BLaER1 (cell line): ENCODE data around the gene TBC1D22B.
"Not testable (repeated sequence)": the region's sequence is repeated elsewhere in the genome, so short reads cannot be mapped to it uniquely, and the experiment has no call there.

ENCODE experiments used
- H3K27ac ChIP-seq: shearing (Covaris generic); formaldehyde crosslinking; 2 replicates; pipeline ENCODE4 v1.8.1; 2022
- H3K27me3 ChIP-seq: shearing (Covaris generic); formaldehyde crosslinking; 2 replicates; pipeline ENCODE4 v1.8.1; 2022
- H3K36me3 ChIP-seq: shearing (Covaris generic); formaldehyde crosslinking; 2 replicates; pipeline ENCODE4 v1.8.1; 2022
- H3K4me1 ChIP-seq: shearing (Covaris generic); formaldehyde crosslinking; 2 replicates; pipeline ENCODE4 v1.8.1; 2022
- H3K4me2 ChIP-seq: shearing (Covaris generic); formaldehyde crosslinking; 2 replicates; pipeline ENCODE4 v1.8.1; 2022
- H3K4me3 ChIP-seq: shearing (Covaris generic); formaldehyde crosslinking; 2 replicates; pipeline ENCODE4 v1.8.1; 2022
- H3K9ac ChIP-seq: shearing (Covaris generic); formaldehyde crosslinking; 2 replicates; pipeline ENCODE4 v1.8.1; 2022
- H3K9me3 ChIP-seq: shearing (Covaris generic); formaldehyde crosslinking; 2 replicates; pipeline ENCODE4 v1.8.1; 2022
- H4K20me1 ChIP-seq: shearing (Covaris generic); formaldehyde crosslinking; 2 replicates; pipeline ENCODE4 v1.8.1; 2022
- Cebpa-rat ChIP-seq: shearing (Covaris generic); IDR thresholded peaks from 2 replicates; pipeline ENCODE4 v1.8.1; 2022

TBC1D22B gene

DNA sequence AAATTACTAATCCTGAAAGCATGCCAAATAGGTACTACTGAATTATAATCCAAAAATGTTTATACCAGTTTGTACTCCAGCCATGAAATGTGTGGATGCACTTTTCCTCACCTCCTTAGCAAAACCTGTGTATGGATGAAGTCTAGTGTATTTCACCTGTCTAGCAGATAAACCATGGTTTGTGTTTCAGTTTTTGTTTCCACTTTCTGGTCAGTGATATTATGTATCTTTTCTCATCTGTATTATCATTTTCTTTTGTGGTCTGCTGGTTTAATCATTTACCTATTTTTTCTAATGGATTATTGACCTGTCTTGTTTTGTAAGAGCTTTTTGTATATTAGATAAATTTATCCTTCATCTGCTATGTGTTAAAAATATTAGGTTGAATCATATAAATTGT, 41.4 kb downstream of the TBC1D22B start:
- no peaks in the 10 kb centered on the region for H4K20me1 ChIP-seq
- no peak overlapping the region for H3K4me3 ChIP-seq
- H3K4me2 ChIP-seq: no peak overlapping the region
- no peak for TF ChIP-seq Cebpa-rat
- H3K9me3 ChIP-seq: peaks cover 18% of the 10 kb centered on the region
- no peaks in the 10 kb centered on the region for H3K27me3 ChIP-seq
- H3K36me3 ChIP-seq: peaks cover 51% of the 10 kb centered on the region
- H3K27ac ChIP-seq: no peak overlapping the region
- peaks cover 27% of the 10 kb centered on the region for H3K4me1 ChIP-seq
- H3K9ac ChIP-seq: no peak overlapping the region

DNA sequence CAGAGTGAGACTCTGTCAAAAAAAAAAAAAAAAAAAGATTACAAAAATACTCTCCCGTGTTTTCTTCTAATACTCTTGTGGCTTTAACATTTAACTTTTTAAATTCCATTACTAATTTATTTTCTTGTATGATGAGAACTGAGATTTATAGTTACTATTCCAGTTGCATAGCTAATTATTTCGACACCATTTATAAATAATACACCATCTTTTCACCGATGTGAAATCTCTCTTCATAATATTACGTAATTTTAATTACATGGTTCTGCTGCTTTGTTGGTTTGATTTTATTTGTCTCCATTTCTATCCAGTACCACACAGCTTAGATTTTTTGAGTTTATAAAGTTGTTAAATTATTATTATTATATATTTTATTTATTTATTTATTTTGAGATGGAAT, 42.4 kb downstream of the TBC1D22B start:
- no peak for TF ChIP-seq Cebpa-rat
- no peak overlapping the region for H3K4me2 ChIP-seq
- no peaks in the 10 kb centered on the region for H4K20me1 ChIP-seq
- H3K9me3 ChIP-seq: peaks cover 10% of the 10 kb centered on the region
- H3K4me1 ChIP-seq: peaks cover 27% of the 10 kb centered on the region
- H3K27ac ChIP-seq: no peak overlapping the region
- no peaks in the 10 kb centered on the region for H3K27me3 ChIP-seq
- H3K4me3 ChIP-seq: no peak overlapping the region
- no peak overlapping the region for H3K9ac ChIP-seq
- peaks cover 41% of the 10 kb centered on the region for H3K36me3 ChIP-seq

DNA sequence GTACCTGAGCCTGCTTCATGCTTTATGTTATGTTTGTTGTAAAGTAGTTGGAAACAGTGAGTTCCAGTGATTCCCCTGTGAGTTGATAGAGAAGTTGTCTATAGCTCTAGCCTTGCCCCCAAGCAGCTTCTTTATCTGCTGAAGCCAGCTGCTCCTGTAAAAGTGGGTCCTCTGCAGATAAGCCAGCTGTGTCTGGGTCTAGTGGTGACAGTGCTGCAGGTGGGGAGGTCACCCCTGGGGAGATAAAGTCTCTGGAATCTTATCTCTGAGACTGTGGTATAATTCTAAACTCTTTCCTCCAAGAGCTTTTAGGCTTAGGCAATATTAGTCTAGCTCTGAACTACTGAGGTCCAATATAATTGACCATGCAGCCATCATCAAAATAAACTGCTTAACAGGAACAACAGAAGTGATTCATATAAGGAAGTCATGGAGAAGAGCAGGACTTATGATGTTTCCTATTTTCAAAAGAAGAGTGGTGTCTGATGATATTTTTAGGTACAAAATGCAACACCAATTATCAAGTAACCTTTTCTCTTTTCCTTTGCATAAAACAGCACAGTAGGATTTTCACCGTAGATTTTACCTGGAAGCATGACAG, 44.6 kb downstream of the TBC1D22B start:
- no peaks in the 10 kb centered on the region for H3K27me3 ChIP-seq
- no peaks in the 10 kb centered on the region for H4K20me1 ChIP-seq
- peaks cover 31% of the 10 kb centered on the region for H3K36me3 ChIP-seq
- no peak overlapping the region; the same call in 1 of the 2 replicates for H3K27ac ChIP-seq
- H3K4me2 ChIP-seq: peak overlapping the region; percentile 60
- H3K4me3 ChIP-seq: no peak overlapping the region
- no peak for TF ChIP-seq Cebpa-rat
- no peak overlapping the region for H3K9ac ChIP-seq
- H3K4me1 ChIP-seq: peaks cover 27% of the 10 kb centered on the region
- H3K9me3 ChIP-seq: no peaks in the 10 kb centered on the region

DNA sequence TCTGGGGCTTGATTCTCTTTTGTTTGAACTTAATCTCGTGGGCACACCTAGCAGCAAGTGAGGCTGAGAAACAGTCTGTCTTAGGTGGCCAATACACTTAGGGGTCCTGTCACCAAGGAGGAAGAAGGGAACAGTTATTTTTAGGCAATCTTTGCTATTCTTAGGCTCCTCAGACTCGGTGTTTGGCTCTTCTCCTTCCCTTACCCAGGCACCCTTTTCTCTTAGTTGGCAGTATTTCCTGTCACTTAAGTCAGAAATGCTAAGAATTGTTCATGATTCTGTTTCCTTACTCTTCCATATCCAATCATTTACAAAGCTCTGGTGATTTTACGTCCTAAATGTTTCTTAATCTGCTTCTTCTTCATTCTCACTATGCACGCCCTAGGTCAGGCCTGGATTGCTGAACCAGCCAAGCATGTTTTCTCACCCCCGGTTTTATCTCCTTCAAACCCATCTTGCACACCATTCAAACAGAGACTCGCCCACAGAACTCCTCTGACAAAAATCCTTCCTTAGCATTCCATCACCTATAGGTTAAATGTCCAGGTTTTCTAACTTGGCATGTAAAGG, 45.6 kb downstream of the TBC1D22B start:
- peak overlapping the region; percentile 50; the same call in 1 of the 2 replicates for H3K27ac ChIP-seq
- peaks cover 31% of the 10 kb centered on the region for H3K36me3 ChIP-seq
- no peaks in the 10 kb centered on the region for H3K27me3 ChIP-seq
- H3K4me3 ChIP-seq: no peak overlapping the region
- H4K20me1 ChIP-seq: no peaks in the 10 kb centered on the region
- H3K4me1 ChIP-seq: peaks cover 27% of the 10 kb centered on the region
- no peak for TF ChIP-seq Cebpa-rat
- H3K9ac ChIP-seq: peak overlapping the region; percentile 59; the same call in 1 of the 2 replicates
- H3K4me2 ChIP-seq: peak overlapping the region; percentile 60
- no peaks in the 10 kb centered on the region for H3K9me3 ChIP-seq

DNA sequence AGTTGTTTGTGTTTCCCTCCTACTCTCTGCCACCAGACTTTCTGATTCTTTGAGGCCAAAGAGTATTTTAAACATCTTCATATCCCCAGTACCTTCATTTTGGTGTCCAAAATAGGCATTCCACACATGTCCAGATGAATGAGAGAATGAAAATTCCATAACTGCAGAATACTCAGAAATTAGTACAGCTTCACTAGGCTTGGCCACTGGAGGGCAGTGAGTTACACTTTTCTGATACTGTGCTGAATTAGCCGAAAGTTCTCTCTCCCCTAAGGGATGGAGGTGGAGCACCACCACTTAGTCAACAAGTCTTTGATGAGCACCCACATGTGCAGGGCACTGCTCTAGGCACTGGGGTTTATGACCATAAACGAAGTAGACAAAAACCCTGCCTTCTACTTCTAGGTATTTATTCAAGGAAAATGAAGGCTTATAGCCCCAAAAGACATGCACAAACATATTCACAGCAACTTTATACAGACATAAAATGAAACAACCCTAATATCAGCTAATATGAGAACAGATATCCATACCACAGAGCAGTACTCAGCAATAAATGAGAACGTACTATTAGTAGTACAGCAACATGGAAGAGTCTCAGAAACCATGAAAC, 46.4 kb downstream of the TBC1D22B start:
- Histone ChIP-seq H3K4me2 (peak overlapping the region; percentile 60), H3K27me3 (no peaks in the 10 kb centered on the region), H3K27ac (0 out of 2 replicates have a peak overlapping the region, but pooled peaks have one; percentile 50), H3K9ac (peak overlapping the region; percentile 59; the same call in 1 of the 2 replicates), H4K20me1 (no peaks in the 10 kb centered on the region), H3K4me1 (peaks cover 27% of the 10 kb centered on the region), H3K36me3 (peaks cover 38% of the 10 kb centered on the region), H3K4me3 (no peak overlapping the region), H3K9me3 (no peaks in the 10 kb centered on the region)
- TF ChIP-seq Cebpa-rat: no peak

DNA sequence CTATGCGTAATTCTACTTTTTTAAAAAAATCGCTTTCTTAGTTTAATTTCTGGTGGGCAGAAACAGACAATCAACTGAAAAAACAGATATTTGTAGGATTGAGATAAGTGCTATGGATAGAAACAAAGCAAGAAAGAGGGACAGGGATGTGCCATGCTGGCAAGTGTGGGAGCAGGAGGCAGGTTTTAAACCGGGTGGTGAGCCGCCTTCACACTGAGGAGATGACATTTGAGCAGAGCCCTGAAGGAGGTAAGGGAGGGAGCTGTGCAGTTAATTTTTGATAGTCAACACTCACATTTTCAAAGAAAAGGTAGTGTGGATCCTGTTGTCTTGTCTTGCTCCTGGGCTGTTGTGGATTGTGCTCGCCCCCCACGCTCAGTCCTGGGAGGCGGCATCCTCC, 47.2 kb downstream of the TBC1D22B start:
- Histone ChIP-seq H3K4me3 (no peak overlapping the region), H3K27me3 (no peaks in the 10 kb centered on the region), H3K4me1 (peaks cover 27% of the 10 kb centered on the region), H3K27ac (no peak overlapping the region), H3K4me2 (no peak overlapping the region), H3K9me3 (no peaks in the 10 kb centered on the region), H3K9ac (no peak overlapping the region), H4K20me1 (no peaks in the 10 kb centered on the region), H3K36me3 (peaks cover 44% of the 10 kb centered on the region)
- TF ChIP-seq Cebpa-rat: no peak

DNA sequence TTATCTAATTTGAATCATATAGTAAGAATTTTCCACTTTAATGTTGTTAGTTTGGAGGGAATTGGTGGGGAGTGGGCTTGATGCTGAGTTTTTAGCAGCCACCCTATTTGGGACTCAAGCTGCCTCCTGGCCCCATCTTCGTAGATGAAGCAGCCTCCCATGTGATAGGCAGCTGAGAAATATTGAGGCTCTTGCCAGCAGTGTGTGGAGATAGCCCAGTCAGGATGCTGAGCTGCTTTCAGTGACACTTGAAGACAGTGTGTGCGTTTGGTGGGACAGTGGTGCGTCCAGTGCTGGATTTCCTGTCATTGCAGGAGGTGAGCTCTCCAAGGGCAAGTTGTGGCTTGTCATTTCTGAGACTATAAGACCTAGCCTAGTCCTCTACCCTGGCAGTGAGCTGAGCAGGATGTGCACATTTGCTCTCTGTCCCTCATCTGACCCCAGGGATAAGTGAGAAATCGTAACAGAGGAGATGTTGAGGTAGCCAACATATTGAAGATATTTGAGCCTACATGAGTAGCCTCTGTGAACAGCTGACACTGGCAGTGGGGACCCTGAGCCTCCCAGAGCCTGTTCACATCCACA, 48.4 kb downstream of the TBC1D22B start:
- Histone ChIP-seq H4K20me1 (no peaks in the 10 kb centered on the region), H3K27me3 (no peaks in the 10 kb centered on the region), H3K4me2 (no peak overlapping the region), H3K4me3 (no peak overlapping the region), H3K36me3 (peaks cover 44% of the 10 kb centered on the region), H3K9ac (no peak overlapping the region), H3K9me3 (no peaks in the 10 kb centered on the region), H3K4me1 (peaks cover 27% of the 10 kb centered on the region), H3K27ac (no peak overlapping the region)
- no peak for TF ChIP-seq Cebpa-rat

DNA sequence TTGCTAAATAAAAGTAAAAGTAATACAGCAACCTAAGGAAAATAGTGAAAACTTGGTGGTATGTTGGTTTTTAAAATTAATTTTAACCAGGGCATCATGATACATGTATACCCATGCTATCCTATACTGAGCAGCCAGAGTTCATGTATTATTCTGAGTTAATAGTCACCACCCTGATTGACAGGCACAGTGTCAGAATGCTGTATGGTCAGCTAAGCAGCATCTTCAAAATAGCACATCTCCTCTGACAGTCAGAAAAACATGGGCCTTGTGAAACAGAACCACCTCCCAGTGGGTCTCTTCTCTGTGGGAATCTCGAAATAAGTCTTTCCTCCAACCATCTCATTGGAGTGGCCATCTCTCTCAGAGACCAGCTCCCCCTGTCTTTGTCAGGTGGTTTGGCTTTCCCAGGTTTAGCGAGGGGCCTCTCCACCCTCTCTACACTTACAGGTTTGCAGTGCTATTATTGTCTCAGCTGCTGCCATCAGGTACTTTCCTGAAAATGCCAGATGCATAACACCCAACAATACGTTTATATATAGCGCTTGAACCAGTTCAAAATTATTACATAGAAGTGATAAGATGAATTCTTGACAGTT, 49.2 kb downstream of the TBC1D22B start:
- TF ChIP-seq Cebpa-rat: no peak
- H4K20me1 ChIP-seq: no peaks in the 10 kb centered on the region
- no peaks in the 10 kb centered on the region for H3K27me3 ChIP-seq
- H3K9me3 ChIP-seq: no peaks in the 10 kb centered on the region
- H3K4me2 ChIP-seq: no peak overlapping the region
- H3K9ac ChIP-seq: no peak overlapping the region
- peaks cover 39% of the 10 kb centered on the region for H3K36me3 ChIP-seq
- H3K4me1 ChIP-seq: peaks cover 22% of the 10 kb centered on the region
- H3K4me3 ChIP-seq: no peak overlapping the region
- no peak overlapping the region for H3K27ac ChIP-seq

DNA sequence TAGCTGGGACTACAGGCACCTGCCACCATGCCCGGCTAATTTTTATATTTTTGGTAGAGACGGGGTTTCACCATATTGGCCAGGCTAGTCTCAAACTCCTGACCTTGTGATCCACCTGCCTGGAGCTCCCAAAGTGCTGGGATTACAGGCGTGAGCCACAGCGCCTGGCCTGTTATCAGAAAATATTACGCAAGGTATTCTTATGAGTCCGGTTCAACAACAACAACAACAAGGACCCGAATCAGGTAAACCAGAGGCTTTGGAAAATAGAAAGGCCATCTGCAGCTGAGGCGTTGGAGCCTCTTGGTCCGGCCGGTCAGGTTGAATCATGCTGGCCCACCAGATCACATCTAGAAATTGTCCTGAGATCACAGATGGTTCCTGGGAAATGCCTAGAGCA, 49.9 kb downstream of the TBC1D22B start:
- not testable (repeated sequence) for H3K27ac ChIP-seq, H3K9ac ChIP-seq, H3K4me3 ChIP-seq, H3K27me3 ChIP-seq, H3K9me3 ChIP-seq, H4K20me1 ChIP-seq, H3K4me2 ChIP-seq
- peaks cover 38% of the 10 kb centered on the region for H3K36me3 ChIP-seq
- peaks cover 14% of the 10 kb centered on the region for H3K4me1 ChIP-seq
